Adipocyte (in vitro differentiated cells): ENCODE measurements around the gene TUT7.
"Not testable (repeated sequence)": the region's sequence is repeated elsewhere in the genome, so short reads cannot be mapped to it uniquely, and the experiment has no call there.

ENCODE experiments used
- DNase-seq: peaks from one replicate; pipeline ENCODE4 v3.0.0-alpha.2; 2015; ENCODE audit warnings: low read depth
- H3K27me3 ChIP-seq: replicated peaks from 2 replicates; pipeline ENCODE4 v1.7.0; 2013; ENCODE audit warnings: mild to moderate bottlenecking, low read length, moderate library complexity; ENCODE audit not compliant: control insufficient read depth, insufficient read depth
- H3K36me3 ChIP-seq: 2 replicates; pipeline ENCODE4 v1.7.0; 2013; ENCODE audit warnings: low read length, mild to moderate bottlenecking, moderate library complexity; ENCODE audit not compliant: control insufficient read depth, insufficient read depth, severe bottlenecking
- H3K4me1 ChIP-seq: 2 replicates; pipeline ENCODE4 v1.7.0; 2013; ENCODE audit warnings: mild to moderate bottlenecking, low read length, moderate library complexity; ENCODE audit not compliant: control insufficient read depth, insufficient read depth
- H3K4me3 ChIP-seq: 2 replicates; pipeline ENCODE4 v1.7.0; 2013; ENCODE audit warnings: mild to moderate bottlenecking, low read length, moderate library complexity
- H3K9ac ChIP-seq: 2 replicates; pipeline ENCODE4 v1.7.0; 2013; ENCODE audit warnings: mild to moderate bottlenecking, low read length, moderate library complexity
- H3K9me3 ChIP-seq: 2 replicates; pipeline ENCODE4 v1.7.0; 2013; ENCODE audit warnings: mild to moderate bottlenecking, low read length, moderate library complexity; ENCODE audit not compliant: control insufficient read depth

The TUT7 gene

GRCh38 chr9:86354011-86354817 is at the start of gene TUT7:
Gene TUT7 (minus strand): TSS chr9:86354410. CDS start chr9:86353199, 1,211 bp downstream.
- Histone ChIP-seq H3K36me3 (peaks cover 8% of the 10 kb centered on the region), H3K4me1 (peaks cover 50% of the 10 kb centered on the region), H3K9me3 (no peaks in the 10 kb centered on the region), H3K9ac (peak within 1 kb of the TSS; percentile 98), H3K27me3 (no peaks in the 10 kb centered on the region), H3K4me3 (peak within 1 kb of the TSS; percentile 100)
- peak; percentile 98 for DNase-seq

- Histone ChIP-seq H3K9ac (no peak overlapping the region), H3K9me3 (no peaks in the 10 kb centered on the region), H3K27me3 (no peaks in the 10 kb centered on the region), H3K4me1 (peaks cover 28% of the 10 kb centered on the region), H3K4me3 (no peak overlapping the region), H3K36me3 (no peaks in the 10 kb centered on the region)
- no peak for DNase-seq
Observed at GRCh38 chr9:86402591-86402990, 48.4 kb upstream of the TUT7 start.

GRCh38 chr9:86396412-86396811 is 42.2 kb upstream of the TUT7 start:
- Histone ChIP-seq H3K27me3 (no peaks in the 10 kb centered on the region), H3K9me3 (no peaks in the 10 kb centered on the region), H3K36me3 (no peaks in the 10 kb centered on the region), H3K4me1 (peaks cover 7% of the 10 kb centered on the region), H3K4me3 (no peak overlapping the region), H3K9ac (no peak overlapping the region)
- DNase-seq, result no peak

GRCh38 chr9:86390184-86390583 is 36.0 kb upstream of the TUT7 start:
- H3K9me3 ChIP-seq, H3K36me3 ChIP-seq, H3K9ac ChIP-seq, H3K4me3 ChIP-seq, H3K27me3 ChIP-seq, H3K4me1 ChIP-seq, DNase-seq: not testable (repeated sequence)

- Histone ChIP-seq H3K36me3 (no peaks in the 10 kb centered on the region), H3K4me3 (no peak overlapping the region), H3K9me3 (no peaks in the 10 kb centered on the region), H3K4me1 (no peaks in the 10 kb centered on the region), H3K27me3 (no peaks in the 10 kb centered on the region), H3K9ac (no peak overlapping the region)
- no peak for DNase-seq
Observed at GRCh38 chr9:86389628-86390027, 35.4 kb upstream of the TUT7 start.

GRCh38 chr9:86387376-86387775 is 33.2 kb upstream of the TUT7 start:
- no peaks in the 10 kb centered on the region for H3K27me3 ChIP-seq
- no peak overlapping the region for H3K9ac ChIP-seq
- DNase-seq, result no peak
- H3K4me3 ChIP-seq, result no peak overlapping the region
- H3K36me3 ChIP-seq, result no peaks in the 10 kb centered on the region
- no peaks in the 10 kb centered on the region for H3K4me1 ChIP-seq
- peaks cover 9% of the 10 kb centered on the region for H3K9me3 ChIP-seq

- not testable (repeated sequence) for H3K9ac ChIP-seq, DNase-seq, H3K4me3 ChIP-seq, H3K4me1 ChIP-seq, H3K36me3 ChIP-seq, H3K9me3 ChIP-seq, H3K27me3 ChIP-seq
Observed at GRCh38 chr9:86383000-86383399, 28.8 kb upstream of the TUT7 start.

GRCh38 chr9:86376016-86376415 is 21.8 kb upstream of the TUT7 start:
- DNase-seq, result no peak

GRCh38 chr9:86369810-86370209 is 15.6 kb upstream of the TUT7 start:
- Histone ChIP-seq H3K9me3 (peaks cover 20% of the 10 kb centered on the region), H3K9ac (no peak overlapping the region), H3K4me3 (no peak overlapping the region), H3K27me3 (no peaks in the 10 kb centered on the region), H3K4me1 (peaks cover 8% of the 10 kb centered on the region), H3K36me3 (no peaks in the 10 kb centered on the region)
- no peak for DNase-seq

More at GRCh38 chr9:86376016-86376415, 21.8 kb upstream of the TUT7 start:
- Histone ChIP-seq H3K9ac (no peak overlapping the region), H3K27me3 (no peaks in the 10 kb centered on the region), H3K36me3 (no peaks in the 10 kb centered on the region), H3K4me1 (no peaks in the 10 kb centered on the region), H3K9me3 (peaks cover 13% of the 10 kb centered on the region), H3K4me3 (no peak overlapping the region)

- no peaks in the 10 kb centered on the region for H3K27me3 ChIP-seq
- H3K36me3 ChIP-seq, result no peaks in the 10 kb centered on the region
- no peak overlapping the region for H3K9ac ChIP-seq
- peak; percentile 74 for DNase-seq
- no peak overlapping the region for H3K4me3 ChIP-seq
- H3K4me1 ChIP-seq, result peaks cover 8% of the 10 kb centered on the region
- H3K9me3 ChIP-seq, result peaks cover 20% of the 10 kb centered on the region
Observed at GRCh38 chr9:86368871-86369521, 14.8 kb upstream of the TUT7 start.

- H3K4me3 ChIP-seq, result no peak overlapping the region
- peaks cover 8% of the 10 kb centered on the region for H3K4me1 ChIP-seq
- H3K9me3 ChIP-seq, result no peaks in the 10 kb centered on the region
- DNase-seq, result no peak
- H3K36me3 ChIP-seq, result no peaks in the 10 kb centered on the region
- no peaks in the 10 kb centered on the region for H3K27me3 ChIP-seq
- H3K9ac ChIP-seq, result no peak overlapping the region
Observed at GRCh38 chr9:86361176-86361575, 7.0 kb upstream of the TUT7 start.
